Measurements from ENCODE around the gene CCDC170.

Gene CCDC170

DNA sequence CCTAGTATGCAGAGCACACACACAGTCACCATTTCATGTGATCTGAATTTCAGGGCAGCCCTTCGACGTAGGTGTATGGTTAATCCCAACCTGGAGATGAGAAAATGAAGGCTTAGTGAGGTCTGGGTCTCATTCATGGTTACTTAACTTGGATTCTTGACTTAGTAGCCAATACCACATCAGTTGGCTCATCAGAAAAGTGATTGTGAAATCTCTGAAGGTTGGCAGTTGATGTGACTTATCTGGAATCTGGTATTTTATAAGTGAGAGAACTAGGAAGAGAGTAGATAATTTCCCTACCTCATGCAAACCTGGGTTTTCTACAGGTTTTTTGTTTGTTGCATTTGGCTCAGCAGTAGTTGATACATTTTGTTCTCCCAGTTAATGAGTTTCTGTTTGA, 123.7 kb downstream of the CCDC170 start:
- Histone ChIP-seq H3K27ac (no peak overlapping the region), H3K79me2 (no peaks in the 10 kb centered on the region), H3K27me3 (ENCODE audit: control insufficient read depth, insufficient read depth, low read length) (no peaks in the 10 kb centered on the region), H3K4me2 (ENCODE audit: low read length) (no peak overlapping the region), H3K4me1 (no peaks in the 10 kb centered on the region), H3K9ac (no peak overlapping the region), H3K4me3 (ENCODE audit: low read depth, low read length) (no peak overlapping the region), H3K36me3 (ENCODE audit: control insufficient read depth, insufficient read depth, low read length) (no peaks in the 10 kb centered on the region), H2AFZ (no peak overlapping the region), H3K9me3 (ENCODE audit: control insufficient read depth, low read length) (no peaks in the 10 kb centered on the region)
- TF ChIP-seq, protein P1, sequence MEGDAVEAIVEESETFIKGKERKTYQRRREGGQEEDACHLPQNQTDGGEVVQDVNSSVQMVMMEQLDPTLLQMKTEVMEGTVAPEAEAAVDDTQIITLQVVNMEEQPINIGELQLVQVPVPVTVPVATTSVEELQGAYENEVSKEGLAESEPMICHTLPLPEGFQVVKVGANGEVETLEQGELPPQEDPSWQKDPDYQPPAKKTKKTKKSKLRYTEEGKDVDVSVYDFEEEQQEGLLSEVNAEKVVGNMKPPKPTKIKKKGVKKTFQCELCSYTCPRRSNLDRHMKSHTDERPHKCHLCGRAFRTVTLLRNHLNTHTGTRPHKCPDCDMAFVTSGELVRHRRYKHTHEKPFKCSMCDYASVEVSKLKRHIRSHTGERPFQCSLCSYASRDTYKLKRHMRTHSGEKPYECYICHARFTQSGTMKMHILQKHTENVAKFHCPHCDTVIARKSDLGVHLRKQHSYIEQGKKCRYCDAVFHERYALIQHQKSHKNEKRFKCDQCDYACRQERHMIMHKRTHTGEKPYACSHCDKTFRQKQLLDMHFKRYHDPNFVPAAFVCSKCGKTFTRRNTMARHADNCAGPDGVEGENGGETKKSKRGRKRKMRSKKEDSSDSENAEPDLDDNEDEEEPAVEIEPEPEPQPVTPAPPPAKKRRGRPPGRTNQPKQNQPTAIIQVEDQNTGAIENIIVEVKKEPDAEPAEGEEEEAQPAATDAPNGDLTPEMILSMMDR (IDR thresholded peaks at IDR 0.05), result no peak

DNA sequence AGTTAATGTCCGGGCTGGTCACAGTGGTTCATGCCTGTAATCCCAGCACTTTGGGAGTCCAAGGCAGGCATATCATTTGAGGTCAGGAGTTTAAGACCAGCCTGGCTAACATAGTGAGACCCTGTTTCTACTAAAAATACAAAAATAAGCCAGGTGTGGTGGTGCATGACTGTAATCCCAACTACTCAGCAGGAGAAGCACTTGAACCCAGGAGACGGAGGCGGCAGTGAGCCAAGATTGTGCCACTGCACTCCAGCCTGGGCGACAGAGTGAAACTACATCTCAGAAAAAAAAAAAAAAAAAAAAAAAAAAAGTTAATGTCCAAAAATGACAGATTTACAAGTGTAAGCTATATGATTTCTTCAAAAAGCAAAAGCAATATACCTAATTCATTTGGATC, 124.9 kb downstream of the CCDC170 start:
- Histone ChIP-seq H3K36me3 (ENCODE audit: control insufficient read depth, insufficient read depth, low read length) (no peaks in the 10 kb centered on the region), H3K79me2 (no peaks in the 10 kb centered on the region), H3K27ac (no peak overlapping the region), H3K4me2 (ENCODE audit: low read length) (no peak overlapping the region), H2AFZ (no peak overlapping the region), H3K9ac (no peak overlapping the region), H3K9me3 (ENCODE audit: control insufficient read depth, low read length) (no peaks in the 10 kb centered on the region), H3K27me3 (ENCODE audit: control insufficient read depth, insufficient read depth, low read length) (no peaks in the 10 kb centered on the region), H3K4me1 (no peaks in the 10 kb centered on the region), H3K4me3 (ENCODE audit: low read depth, low read length) (no peak overlapping the region)
- TF ChIP-seq, protein P1 (IDR thresholded peaks at IDR 0.05), result no peak

DNA sequence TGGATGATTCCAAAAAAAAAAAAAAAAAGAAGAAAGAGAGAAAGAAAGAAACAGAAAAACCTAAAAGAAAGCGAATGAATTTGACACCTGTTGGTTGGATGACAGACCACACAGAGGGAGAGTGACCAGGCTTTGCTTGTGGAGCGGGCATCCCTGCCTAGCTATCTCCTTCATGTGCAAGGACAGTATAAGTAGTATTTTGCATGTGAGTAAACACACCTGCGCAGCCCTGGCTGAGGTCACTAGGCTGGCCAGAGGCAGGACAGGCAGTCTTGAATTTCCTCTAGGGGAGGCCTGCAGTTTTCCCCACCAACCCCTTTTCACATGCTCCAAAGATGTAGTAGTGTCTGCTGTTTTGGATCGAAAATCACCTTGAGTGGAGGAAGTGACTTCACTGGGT, 126.4 kb downstream of the CCDC170 start:
- H3K4me1 ChIP-seq, result no peaks in the 10 kb centered on the region
- no peaks in the 10 kb centered on the region for H3K36me3 ChIP-seq (ENCODE audit: control insufficient read depth, insufficient read depth, low read length)
- TF ChIP-seq, protein P1 (IDR thresholded peaks at IDR 0.05), result no peak
- H3K9ac ChIP-seq, result no peak overlapping the region
- no peaks in the 10 kb centered on the region for H3K9me3 ChIP-seq (ENCODE audit: control insufficient read depth, low read length)
- H2AFZ ChIP-seq, result no peak overlapping the region
- H3K79me2 ChIP-seq, result no peaks in the 10 kb centered on the region
- H3K27me3 ChIP-seq (ENCODE audit: control insufficient read depth, insufficient read depth, low read length), result no peaks in the 10 kb centered on the region
- no peak overlapping the region for H3K4me2 ChIP-seq (ENCODE audit: low read length)
- no peak overlapping the region for H3K27ac ChIP-seq
- H3K4me3 ChIP-seq (ENCODE audit: low read depth, low read length), result no peak overlapping the region

DNA sequence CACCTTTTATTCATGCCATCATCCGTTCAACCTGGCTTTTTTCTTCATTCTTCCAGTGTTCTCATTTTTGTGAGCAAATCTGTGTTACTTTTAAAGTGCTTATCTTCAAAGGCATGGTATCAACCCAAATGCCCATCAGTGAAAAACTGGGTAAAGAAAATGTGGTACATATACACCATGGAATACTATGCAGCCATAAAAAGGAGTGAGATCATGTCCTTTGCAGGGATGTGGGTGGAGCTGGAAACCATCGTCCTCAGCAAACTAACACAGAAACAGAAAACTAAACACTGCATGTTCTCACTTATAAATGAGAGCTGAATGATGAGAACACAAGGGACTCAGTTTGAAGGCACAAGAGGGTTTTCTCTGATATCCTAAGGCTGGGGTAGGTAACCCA, 130.3 kb downstream of the CCDC170 start:
- Histone ChIP-seq H3K9ac (no peak overlapping the region), H3K27ac (no peak overlapping the region), H3K27me3 (ENCODE audit: control insufficient read depth, insufficient read depth, low read length) (no peaks in the 10 kb centered on the region), H2AFZ (no peak overlapping the region), H3K4me2 (ENCODE audit: low read length) (no peak overlapping the region), H3K4me1 (no peaks in the 10 kb centered on the region), H3K79me2 (no peaks in the 10 kb centered on the region), H3K36me3 (ENCODE audit: control insufficient read depth, insufficient read depth, low read length) (no peaks in the 10 kb centered on the region), H3K9me3 (ENCODE audit: control insufficient read depth, low read length) (no peaks in the 10 kb centered on the region), H3K4me3 (ENCODE audit: low read depth, low read length) (no peak overlapping the region)
- TF ChIP-seq, protein P1 (IDR thresholded peaks at IDR 0.05), result no peak

DNA sequence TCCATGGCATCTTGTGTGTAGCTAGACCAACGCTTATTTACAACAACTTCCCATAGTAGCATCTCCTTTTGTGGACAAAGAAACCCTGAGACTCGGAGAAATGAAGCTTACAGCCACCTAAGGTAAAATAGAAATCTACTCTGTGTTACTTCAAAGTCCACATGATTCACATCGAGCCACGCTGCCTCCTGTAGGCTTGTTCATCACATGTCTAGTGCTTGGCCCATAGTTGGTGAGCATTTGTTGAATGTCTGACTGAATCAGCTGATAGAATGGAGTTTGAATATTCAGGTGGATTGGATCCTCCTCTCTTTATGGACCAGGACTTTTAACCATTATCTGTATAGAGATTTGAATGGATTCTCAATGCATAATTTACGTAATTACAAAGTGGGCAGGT, 130.7 kb downstream of the CCDC170 start:
- Histone ChIP-seq H3K27ac (no peak overlapping the region), H3K4me2 (ENCODE audit: low read length) (no peak overlapping the region), H3K4me1 (no peaks in the 10 kb centered on the region), H3K9me3 (ENCODE audit: control insufficient read depth, low read length) (no peaks in the 10 kb centered on the region), H3K9ac (no peak overlapping the region), H2AFZ (no peak overlapping the region), H3K4me3 (ENCODE audit: low read depth, low read length) (no peak overlapping the region), H3K27me3 (ENCODE audit: control insufficient read depth, insufficient read depth, low read length) (no peaks in the 10 kb centered on the region), H3K36me3 (ENCODE audit: control insufficient read depth, insufficient read depth, low read length) (no peaks in the 10 kb centered on the region), H3K79me2 (no peaks in the 10 kb centered on the region)
- TF ChIP-seq, protein P1 (IDR thresholded peaks at IDR 0.05), result no peak
